Measurements from ENCODE around the gene PRDM10. TPM values are rescaled to one million over a fixed set of nuclear protein-coding genes. Genes with fewer than 3 reads are reported as not detected.
"Not testable (repeated sequence)": the region's sequence is repeated elsewhere in the genome, so short reads cannot be mapped to it uniquely, and the experiment has no call there.

The PRDM10 gene
- total RNA-seq, 1 experiment from 2014 or later, result 9.2 TPM

DNA sequence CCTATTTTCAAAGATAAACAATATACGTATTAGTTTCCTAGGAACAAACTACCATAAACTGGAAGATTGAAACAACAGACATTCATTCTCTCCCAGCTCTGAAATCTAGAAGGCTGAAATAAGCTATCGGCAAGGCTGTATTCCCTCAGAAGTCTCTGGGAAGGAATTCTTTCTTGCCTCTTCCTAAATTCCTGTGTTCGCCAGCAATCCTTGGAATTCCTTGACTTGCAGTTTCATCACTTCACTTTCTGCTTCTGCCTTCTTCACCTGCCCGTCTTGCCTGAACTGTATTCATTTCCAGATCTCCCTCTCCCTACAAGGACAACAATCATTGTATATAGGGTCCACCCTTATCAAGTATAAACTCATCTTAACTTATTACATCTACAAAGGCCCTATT lies 17.7 kb upstream of the PRDM10 start (continued):
- TF ChIP-seq, protein P1, sequence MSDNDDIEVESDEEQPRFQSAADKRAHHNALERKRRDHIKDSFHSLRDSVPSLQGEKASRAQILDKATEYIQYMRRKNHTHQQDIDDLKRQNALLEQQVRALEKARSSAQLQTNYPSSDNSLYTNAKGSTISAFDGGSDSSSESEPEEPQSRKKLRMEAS (IDR thresholded peaks at IDR 0.05), result no peak

DNA sequence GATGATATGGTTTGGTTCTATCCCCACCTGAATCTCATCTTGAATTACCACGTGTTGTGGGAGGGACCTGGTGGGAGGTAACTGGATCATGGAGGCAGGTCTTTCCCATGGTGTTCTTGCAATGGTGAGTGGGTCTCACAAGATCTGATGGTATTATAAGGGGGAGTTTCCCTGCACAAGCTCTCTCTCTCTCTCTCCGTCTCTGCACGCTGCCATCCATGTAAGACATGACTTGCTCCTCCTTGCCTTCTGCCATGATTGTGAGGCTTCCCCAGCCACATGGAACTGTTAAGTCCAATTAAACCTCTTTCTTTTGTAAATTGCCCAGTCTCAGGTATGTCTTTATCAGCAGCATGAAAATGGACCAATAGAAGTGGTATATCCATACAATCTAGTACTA lies 13.2 kb upstream of the PRDM10 start:
- H3K36me3 ChIP-seq (ENCODE audit: control insufficient read depth in 1 of 2, insufficient read depth in 2 of 2, low read length in 2 of 2); H2AFZ ChIP-seq (ENCODE audit: low read depth, low read length, poor library complexity, severe bottlenecking); H3K9me3 ChIP-seq (ENCODE audit: control insufficient read depth in 1 of 2, insufficient read depth in 1 of 2, low read depth in 1 of 2, low read length in 2 of 2); intact Hi-C loops (cut with micrococcal nuclease); H3K9ac ChIP-seq (ENCODE audit: low read length); H3K27me3 ChIP-seq (ENCODE audit: insufficient read depth, low read length); H3K27ac ChIP-seq (ENCODE audit: low read depth, low read length); BruUV-seq (replicated peaks); H3K4me3 ChIP-seq (replicated peaks in 1 of 2; ENCODE audit: low read depth in 1 of 2, low read length in 2 of 2); ATAC-seq; H3K79me2 ChIP-seq (ENCODE audit: insufficient read depth, low read length); RAD21 ChIA-PET (ENCODE audit: low non-redundant PET in 1 of 2, low total read pairs in 2 of 2, uncharacterized antibody in 2 of 2, unreplicated experiment in 2 of 2); DNase-seq (ENCODE audit: low read depth, low spot score); POLR2A ChIA-PET; H3K9me2 ChIP-seq (ENCODE audit: insufficient read depth); H4K20me1 ChIP-seq (ENCODE audit: insufficient read depth); H3K4me1 ChIP-seq (ENCODE audit: control insufficient read depth in 1 of 2, insufficient read depth in 2 of 2, low read length in 2 of 2); H3K4me2 ChIP-seq (ENCODE audit: low read length): not testable (repeated sequence)
- CTCF ChIA-PET, result interaction anchor here (0.5 kb wide), 1 partner anchor 23 kb away, joined by 3 read pairs; no protein-coding TSS in a partner anchor

DNA sequence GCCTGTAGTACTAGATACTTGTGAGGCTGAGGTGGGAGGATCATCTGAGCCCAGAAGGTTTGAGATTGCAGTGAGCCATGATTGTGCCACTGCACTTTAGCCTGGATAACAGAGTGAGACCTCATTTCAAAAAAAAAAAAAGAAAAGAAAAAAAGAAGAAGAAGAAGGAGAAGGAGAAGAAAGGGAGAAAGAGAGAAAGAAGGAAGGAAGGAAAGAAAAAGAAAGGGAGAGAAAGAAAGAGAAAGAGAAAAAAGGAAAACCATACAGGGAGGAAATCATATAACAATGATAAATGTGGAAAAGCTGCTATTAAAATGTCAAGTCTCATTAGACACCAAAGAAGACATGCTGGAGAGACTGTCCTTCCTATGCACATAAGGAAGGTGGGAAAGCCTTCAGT lies 5.7 kb upstream of the PRDM10 start:
- CTCF ChIA-PET, result no interaction called here
- H3K9me2 ChIP-seq (ENCODE audit: insufficient read depth), result no peaks in the 10 kb centered on the region
- no peaks in the 10 kb centered on the region for H3K9me3 ChIP-seq (ENCODE audit: control insufficient read depth in 1 of 2, insufficient read depth in 1 of 2, low read depth in 1 of 2, low read length in 2 of 2)
- H3K79me2 ChIP-seq (ENCODE audit: insufficient read depth, low read length), result no peaks in the 10 kb centered on the region
- H3K27me3 ChIP-seq (ENCODE audit: insufficient read depth, low read length), result no peaks in the 10 kb centered on the region
- no peak overlapping the region for H3K9ac ChIP-seq (ENCODE audit: low read length)
- ATAC-seq, result no peak
- RAD21 ChIA-PET (ENCODE audit: low non-redundant PET in 1 of 2, low total read pairs in 2 of 2, uncharacterized antibody in 2 of 2, unreplicated experiment in 2 of 2), result no interaction called here
- no TSS peak for BruUV-seq (replicated peaks)
- H3K36me3 ChIP-seq (ENCODE audit: control insufficient read depth in 1 of 2, insufficient read depth in 2 of 2, low read length in 2 of 2), result no peaks in the 10 kb centered on the region
- H3K4me2 ChIP-seq (ENCODE audit: low read length), result no peak overlapping the region
- POLR2A ChIA-PET, result no interaction called here
- H4K20me1 ChIP-seq (ENCODE audit: insufficient read depth), result no peaks in the 10 kb centered on the region
- no peak overlapping the region for H3K4me3 ChIP-seq (replicated peaks in 1 of 2; ENCODE audit: low read depth in 1 of 2, low read length in 2 of 2)
- peaks cover 0 to 13% of the 10 kb centered on the region in 2 experiments; a peak in 2 of 4 replicates for H3K4me1 ChIP-seq (ENCODE audit: control insufficient read depth in 1 of 2, insufficient read depth in 2 of 2, low read length in 2 of 2)
- DNase-seq (ENCODE audit: low read depth, low spot score), result no peak
- no peak overlapping the region for H3K27ac ChIP-seq (ENCODE audit: low read depth, low read length)
- H2AFZ ChIP-seq (ENCODE audit: low read depth, low read length, poor library complexity, severe bottlenecking), result no peak overlapping the region
- intact Hi-C loops (cut with micrococcal nuclease), result no loop called here
- TF ChIP-seq ZNF274 (IDR thresholded peaks at IDR 0.05; ENCODE audit: low read depth, low read length) (no peak), FOSL1 (IDR thresholded peaks at IDR 0.05; ENCODE audit: low read depth) (no peak), ZFX (IDR thresholded peaks at IDR 0.05) (no peak), JUND (IDR thresholded peaks at IDR 0.05) (no peak), EZH2phosphoT487 (IDR thresholded peaks at IDR 0.05; ENCODE audit: borderline replicate concordance) (no peak), TCF7L2 (IDR thresholded peaks at IDR 0.05; ENCODE audit: borderline replicate concordance, extremely low read depth, insufficient read depth, insufficient read length) (no peak), CEBPB (IDR thresholded peaks at IDR 0.05; ENCODE audit: low read depth) (no peak), YY1 (IDR thresholded peaks at IDR 0.05; ENCODE audit: extremely low read depth, insufficient replicate concordance, low read depth, low read length) (no peak), SP1 (IDR thresholded peaks at IDR 0.05; ENCODE audit: low read depth) (no peak), SIN3A (IDR thresholded peaks at IDR 0.05; ENCODE audit: low read depth) (no peak), CBX3 (IDR thresholded peaks at IDR 0.05; ENCODE audit: low read depth) (no peak), POLR2AphosphoS5 (IDR thresholded peaks at IDR 0.05; ENCODE audit: low read depth, low read length) (no peak), SRF (IDR thresholded peaks at IDR 0.05; ENCODE audit: low read depth) (no peak)
- TF ChIP-seq, protein P1 (IDR thresholded peaks at IDR 0.05), result no peak
- TF ChIP-seq, protein P2, sequence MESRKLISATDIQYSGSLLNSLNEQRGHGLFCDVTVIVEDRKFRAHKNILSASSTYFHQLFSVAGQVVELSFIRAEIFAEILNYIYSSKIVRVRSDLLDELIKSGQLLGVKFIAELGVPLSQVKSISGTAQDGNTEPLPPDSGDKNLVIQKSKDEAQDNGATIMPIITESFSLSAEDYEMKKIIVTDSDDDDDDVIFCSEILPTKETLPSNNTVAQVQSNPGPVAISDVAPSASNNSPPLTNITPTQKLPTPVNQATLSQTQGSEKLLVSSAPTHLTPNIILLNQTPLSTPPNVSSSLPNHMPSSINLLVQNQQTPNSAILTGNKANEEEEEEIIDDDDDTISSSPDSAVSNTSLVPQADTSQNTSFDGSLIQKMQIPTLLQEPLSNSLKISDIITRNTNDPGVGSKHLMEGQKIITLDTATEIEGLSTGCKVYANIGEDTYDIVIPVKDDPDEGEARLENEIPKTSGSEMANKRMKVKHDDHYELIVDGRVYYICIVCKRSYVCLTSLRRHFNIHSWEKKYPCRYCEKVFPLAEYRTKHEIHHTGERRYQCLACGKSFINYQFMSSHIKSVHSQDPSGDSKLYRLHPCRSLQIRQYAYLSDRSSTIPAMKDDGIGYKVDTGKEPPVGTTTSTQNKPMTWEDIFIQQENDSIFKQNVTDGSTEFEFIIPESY (IDR thresholded peaks at IDR 0.05; ENCODE audit: extremely low read depth, insufficient replicate concordance, low read length), result no peak
- TF ChIP-seq, protein P3, sequence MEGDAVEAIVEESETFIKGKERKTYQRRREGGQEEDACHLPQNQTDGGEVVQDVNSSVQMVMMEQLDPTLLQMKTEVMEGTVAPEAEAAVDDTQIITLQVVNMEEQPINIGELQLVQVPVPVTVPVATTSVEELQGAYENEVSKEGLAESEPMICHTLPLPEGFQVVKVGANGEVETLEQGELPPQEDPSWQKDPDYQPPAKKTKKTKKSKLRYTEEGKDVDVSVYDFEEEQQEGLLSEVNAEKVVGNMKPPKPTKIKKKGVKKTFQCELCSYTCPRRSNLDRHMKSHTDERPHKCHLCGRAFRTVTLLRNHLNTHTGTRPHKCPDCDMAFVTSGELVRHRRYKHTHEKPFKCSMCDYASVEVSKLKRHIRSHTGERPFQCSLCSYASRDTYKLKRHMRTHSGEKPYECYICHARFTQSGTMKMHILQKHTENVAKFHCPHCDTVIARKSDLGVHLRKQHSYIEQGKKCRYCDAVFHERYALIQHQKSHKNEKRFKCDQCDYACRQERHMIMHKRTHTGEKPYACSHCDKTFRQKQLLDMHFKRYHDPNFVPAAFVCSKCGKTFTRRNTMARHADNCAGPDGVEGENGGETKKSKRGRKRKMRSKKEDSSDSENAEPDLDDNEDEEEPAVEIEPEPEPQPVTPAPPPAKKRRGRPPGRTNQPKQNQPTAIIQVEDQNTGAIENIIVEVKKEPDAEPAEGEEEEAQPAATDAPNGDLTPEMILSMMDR (IDR thresholded peaks at IDR 0.05 in 2 of 3, conservative IDR thresholded peaks at IDR 0.05 in 1 of 3; ENCODE audit: borderline replicate concordance in 1 of 3, insufficient read depth in 1 of 3, low read depth in 2 of 3, low read length in 2 of 3), result no peak
